Measurements from ENCODE around the gene ATG4B.

- TF ChIP-seq POLR2A (IDR thresholded peaks at IDR 0.05), result no peak
- TF ChIP-seq, protein P1, sequence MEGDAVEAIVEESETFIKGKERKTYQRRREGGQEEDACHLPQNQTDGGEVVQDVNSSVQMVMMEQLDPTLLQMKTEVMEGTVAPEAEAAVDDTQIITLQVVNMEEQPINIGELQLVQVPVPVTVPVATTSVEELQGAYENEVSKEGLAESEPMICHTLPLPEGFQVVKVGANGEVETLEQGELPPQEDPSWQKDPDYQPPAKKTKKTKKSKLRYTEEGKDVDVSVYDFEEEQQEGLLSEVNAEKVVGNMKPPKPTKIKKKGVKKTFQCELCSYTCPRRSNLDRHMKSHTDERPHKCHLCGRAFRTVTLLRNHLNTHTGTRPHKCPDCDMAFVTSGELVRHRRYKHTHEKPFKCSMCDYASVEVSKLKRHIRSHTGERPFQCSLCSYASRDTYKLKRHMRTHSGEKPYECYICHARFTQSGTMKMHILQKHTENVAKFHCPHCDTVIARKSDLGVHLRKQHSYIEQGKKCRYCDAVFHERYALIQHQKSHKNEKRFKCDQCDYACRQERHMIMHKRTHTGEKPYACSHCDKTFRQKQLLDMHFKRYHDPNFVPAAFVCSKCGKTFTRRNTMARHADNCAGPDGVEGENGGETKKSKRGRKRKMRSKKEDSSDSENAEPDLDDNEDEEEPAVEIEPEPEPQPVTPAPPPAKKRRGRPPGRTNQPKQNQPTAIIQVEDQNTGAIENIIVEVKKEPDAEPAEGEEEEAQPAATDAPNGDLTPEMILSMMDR (IDR thresholded peaks at IDR 0.05), result no peak
- no peak for TF ChIP-seq POLR2AphosphoS5 (IDR thresholded peaks at IDR 0.05)
- TF ChIP-seq EP300 (IDR thresholded peaks at IDR 0.05), result no peak
Observed at GRCh38 chr2:241653210-241653750, 15.8 kb downstream of the ATG4B start.
